ENCODE measurements around the gene ZNF778.
A peak's percentile ranks its signal among the peaks of the same experiment; 100 is the strongest.

Gene ZNF778

GRCh38 chr16:89201439-89202377, 15.8 kb upstream of the ZNF778 start:
- Histone ChIP-seq H3K4me1 (ENCODE audit: insufficient read depth, low read length) (peaks cover 11% of the 10 kb centered on the region), H3K4me3 (ENCODE audit: low read length) (peak overlapping the region; percentile 14), H3K9me3 (ENCODE audit: low read length) (peaks cover 3% of the 10 kb centered on the region), H3K36me3 (ENCODE audit: insufficient read depth, low read length) (no peaks in the 10 kb centered on the region), H2AFZ (ENCODE audit: low read depth, low read length) (no peak overlapping the region), H3K27me3 (ENCODE audit: insufficient read depth, low read length) (peaks cover 58% of the 10 kb centered on the region)

GRCh38 chr16:89202422-89203215, 14.9 kb upstream of the ZNF778 start:
- peaks cover 9% of the 10 kb centered on the region for H3K4me1 ChIP-seq (ENCODE audit: insufficient read depth, low read length)
- H3K4me3 ChIP-seq (ENCODE audit: low read length): no peak overlapping the region
- no peaks in the 10 kb centered on the region for H3K36me3 ChIP-seq (ENCODE audit: insufficient read depth, low read length)
- H3K27me3 ChIP-seq (ENCODE audit: insufficient read depth, low read length): peaks cover 51% of the 10 kb centered on the region
- no peak overlapping the region for H2AFZ ChIP-seq (ENCODE audit: low read depth, low read length)
- H3K9me3 ChIP-seq (ENCODE audit: low read length): peaks cover 3% of the 10 kb centered on the region

- Histone ChIP-seq H3K27me3 (ENCODE audit: insufficient read depth, low read length) (peaks cover 11% of the 10 kb centered on the region), H3K36me3 (ENCODE audit: insufficient read depth, low read length) (no peaks in the 10 kb centered on the region), H3K4me1 (ENCODE audit: insufficient read depth, low read length) (no peaks in the 10 kb centered on the region), H3K4me3 (ENCODE audit: low read length) (no peak overlapping the region), H3K9me3 (ENCODE audit: low read length) (no peaks in the 10 kb centered on the region), H2AFZ (ENCODE audit: low read depth, low read length) (no peak overlapping the region)
Measured at GRCh38 chr16:89207993-89208392, 9.5 kb upstream of the ZNF778 start.

- no peak overlapping the region for H3K4me3 ChIP-seq (ENCODE audit: low read length)
- peaks cover 7% of the 10 kb centered on the region for H3K27me3 ChIP-seq (ENCODE audit: insufficient read depth, low read length)
- no peaks in the 10 kb centered on the region for H3K9me3 ChIP-seq (ENCODE audit: low read length)
- H3K4me1 ChIP-seq (ENCODE audit: insufficient read depth, low read length): no peaks in the 10 kb centered on the region
- H3K36me3 ChIP-seq (ENCODE audit: insufficient read depth, low read length): no peaks in the 10 kb centered on the region
- H2AFZ ChIP-seq (ENCODE audit: low read depth, low read length): no peak overlapping the region
Measured at GRCh38 chr16:89209522-89210044, 7.9 kb upstream of the ZNF778 start.

GRCh38 chr16:89210165-89210903, 7.2 kb upstream of the ZNF778 start:
- Histone ChIP-seq H3K9me3 (ENCODE audit: low read length) (no peaks in the 10 kb centered on the region), H3K27me3 (ENCODE audit: insufficient read depth, low read length) (peaks cover 7% of the 10 kb centered on the region), H2AFZ (ENCODE audit: low read depth, low read length) (no peak overlapping the region), H3K36me3 (ENCODE audit: insufficient read depth, low read length) (no peaks in the 10 kb centered on the region), H3K4me1 (ENCODE audit: insufficient read depth, low read length) (no peaks in the 10 kb centered on the region), H3K4me3 (ENCODE audit: low read length) (no peak overlapping the region)

GRCh38 chr16:89210904-89211515, 6.5 kb upstream of the ZNF778 start:
- H2AFZ ChIP-seq (ENCODE audit: low read depth, low read length): no peak overlapping the region
- H3K36me3 ChIP-seq (ENCODE audit: insufficient read depth, low read length): no peaks in the 10 kb centered on the region
- no peaks in the 10 kb centered on the region for H3K9me3 ChIP-seq (ENCODE audit: low read length)
- no peaks in the 10 kb centered on the region for H3K4me1 ChIP-seq (ENCODE audit: insufficient read depth, low read length)
- H3K27me3 ChIP-seq (ENCODE audit: insufficient read depth, low read length): peaks cover 7% of the 10 kb centered on the region
- H3K4me3 ChIP-seq (ENCODE audit: low read length): no peak overlapping the region

GRCh38 chr16:89216315-89217137, 977 bp upstream of the ZNF778 start:
- H3K4me3 ChIP-seq (ENCODE audit: low read length): peak overlapping the region; percentile 65
- peak overlapping the region; percentile 75 for H2AFZ ChIP-seq (ENCODE audit: low read depth, low read length)
- peaks cover 8% of the 10 kb centered on the region for H3K4me1 ChIP-seq (ENCODE audit: insufficient read depth, low read length)
- peaks cover 11% of the 10 kb centered on the region for H3K36me3 ChIP-seq (ENCODE audit: insufficient read depth, low read length)
- H3K9me3 ChIP-seq (ENCODE audit: low read length): no peaks in the 10 kb centered on the region
- no peaks in the 10 kb centered on the region for H3K27me3 ChIP-seq (ENCODE audit: insufficient read depth, low read length)

GRCh38 chr16:89217138-89217387, 440 bp upstream of the ZNF778 start:
- Histone ChIP-seq H3K9me3 (ENCODE audit: low read length) (no peaks in the 10 kb centered on the region), H3K36me3 (ENCODE audit: insufficient read depth, low read length) (peaks cover 17% of the 10 kb centered on the region)

GRCh38 chr16:89219365-89219764, 1.9 kb downstream of the ZNF778 start:
- Histone ChIP-seq H2AFZ (ENCODE audit: low read depth, low read length) (no peak overlapping the region), H3K4me1 (ENCODE audit: insufficient read depth, low read length) (peaks cover 8% of the 10 kb centered on the region), H3K36me3 (ENCODE audit: insufficient read depth, low read length) (peaks cover 33% of the 10 kb centered on the region), H3K27me3 (ENCODE audit: insufficient read depth, low read length) (no peaks in the 10 kb centered on the region), H3K4me3 (ENCODE audit: low read length) (no peak overlapping the region), H3K9me3 (ENCODE audit: low read length) (no peaks in the 10 kb centered on the region)

More at GRCh38 chr16:89217138-89217387, 440 bp upstream of the ZNF778 start:
- Histone ChIP-seq H3K4me3 (ENCODE audit: low read length) (peak overlapping the region; percentile 65), H3K4me1 (ENCODE audit: insufficient read depth, low read length) (peaks cover 8% of the 10 kb centered on the region), H3K27me3 (ENCODE audit: insufficient read depth, low read length) (no peaks in the 10 kb centered on the region), H2AFZ (ENCODE audit: low read depth, low read length) (peak overlapping the region; percentile 75)

GRCh38 chr16:89221604-89222003, 4.1 kb downstream of the ZNF778 start:
- Histone ChIP-seq H3K36me3 (ENCODE audit: insufficient read depth, low read length) (peaks cover 49% of the 10 kb centered on the region), H3K9me3 (ENCODE audit: low read length) (peaks cover 2% of the 10 kb centered on the region), H3K4me1 (ENCODE audit: insufficient read depth, low read length) (peaks cover 4% of the 10 kb centered on the region), H2AFZ (ENCODE audit: low read depth, low read length) (no peak overlapping the region), H3K27me3 (ENCODE audit: insufficient read depth, low read length) (no peaks in the 10 kb centered on the region), H3K4me3 (ENCODE audit: low read length) (no peak overlapping the region)

- peaks cover 15% of the 10 kb centered on the region for H3K9me3 ChIP-seq (ENCODE audit: low read length)
- peaks cover 62% of the 10 kb centered on the region for H3K36me3 ChIP-seq (ENCODE audit: insufficient read depth, low read length)
- no peaks in the 10 kb centered on the region for H3K4me1 ChIP-seq (ENCODE audit: insufficient read depth, low read length)
- H2AFZ ChIP-seq (ENCODE audit: low read depth, low read length): no peak overlapping the region
- no peak overlapping the region for H3K4me3 ChIP-seq (ENCODE audit: low read length)
- no peaks in the 10 kb centered on the region for H3K27me3 ChIP-seq (ENCODE audit: insufficient read depth, low read length)
Measured at GRCh38 chr16:89222931-89223330, 5.4 kb downstream of the ZNF778 start.

GRCh38 chr16:89224665-89225064, 7.2 kb downstream of the ZNF778 start:
- H2AFZ ChIP-seq (ENCODE audit: low read depth, low read length): no peak overlapping the region
- H3K9me3 ChIP-seq (ENCODE audit: low read length): peaks cover 21% of the 10 kb centered on the region
- no peaks in the 10 kb centered on the region for H3K27me3 ChIP-seq (ENCODE audit: insufficient read depth, low read length)
- H3K4me1 ChIP-seq (ENCODE audit: insufficient read depth, low read length): no peaks in the 10 kb centered on the region
- no peak overlapping the region for H3K4me3 ChIP-seq (ENCODE audit: low read length)
- H3K36me3 ChIP-seq (ENCODE audit: insufficient read depth, low read length): peaks cover 79% of the 10 kb centered on the region
